GM18867 (cell line): ENCODE results near the gene EFCAB8.
A peak's percentile ranks its signal among the peaks of the same experiment; 100 is the strongest.
"Not testable (repeated sequence)": the region's sequence is repeated elsewhere in the genome, so short reads cannot be mapped to it uniquely, and the experiment has no call there.

Source experiments
- ATAC-seq: cut with Tn5 transposase; IDR thresholded peaks from one replicate; pipeline ENCODE4 v1.9.1; 2021; ENCODE audit warnings: mild to moderate bottlenecking, moderate library complexity; ENCODE audit not compliant: unreplicated experiment

EFCAB8 gene

DNA sequence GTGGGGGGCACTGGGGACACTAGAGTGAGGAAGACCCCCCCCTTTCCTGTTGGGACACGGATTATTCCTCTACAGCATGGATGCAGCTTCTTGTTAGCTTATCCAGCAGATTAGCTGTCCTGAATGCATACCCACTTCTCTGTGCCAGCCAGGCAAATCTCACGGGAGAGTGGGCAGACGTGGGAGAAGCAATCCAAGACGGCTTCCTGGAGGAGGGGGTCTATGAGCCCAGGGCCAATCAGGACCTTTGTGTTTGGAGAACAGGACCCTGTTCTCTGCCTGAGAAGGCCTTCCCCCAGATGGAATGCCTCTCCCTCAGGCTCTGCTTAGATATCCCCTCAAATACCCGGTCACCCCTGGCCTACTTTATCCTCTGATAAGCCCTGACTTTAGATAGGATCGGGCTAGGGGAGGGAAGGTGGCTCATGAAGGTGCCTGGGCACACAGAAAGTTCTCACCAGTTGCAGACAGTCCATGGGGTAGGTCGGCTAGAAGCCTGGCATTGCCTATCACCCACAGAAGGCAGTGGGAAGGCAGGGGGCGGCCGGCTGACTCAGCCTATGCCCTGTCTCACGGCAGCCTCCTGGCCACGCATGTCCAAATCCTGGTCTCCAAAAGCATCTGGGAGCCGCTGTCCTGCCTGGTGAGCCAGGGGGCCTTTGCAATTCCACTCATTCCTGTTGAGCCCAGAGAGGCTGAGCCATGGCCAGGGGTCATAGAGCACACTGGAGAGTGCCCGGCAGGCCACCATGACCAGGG lies 110.8 kb downstream of the EFCAB8 start:
- no peak for ATAC-seq

DNA sequence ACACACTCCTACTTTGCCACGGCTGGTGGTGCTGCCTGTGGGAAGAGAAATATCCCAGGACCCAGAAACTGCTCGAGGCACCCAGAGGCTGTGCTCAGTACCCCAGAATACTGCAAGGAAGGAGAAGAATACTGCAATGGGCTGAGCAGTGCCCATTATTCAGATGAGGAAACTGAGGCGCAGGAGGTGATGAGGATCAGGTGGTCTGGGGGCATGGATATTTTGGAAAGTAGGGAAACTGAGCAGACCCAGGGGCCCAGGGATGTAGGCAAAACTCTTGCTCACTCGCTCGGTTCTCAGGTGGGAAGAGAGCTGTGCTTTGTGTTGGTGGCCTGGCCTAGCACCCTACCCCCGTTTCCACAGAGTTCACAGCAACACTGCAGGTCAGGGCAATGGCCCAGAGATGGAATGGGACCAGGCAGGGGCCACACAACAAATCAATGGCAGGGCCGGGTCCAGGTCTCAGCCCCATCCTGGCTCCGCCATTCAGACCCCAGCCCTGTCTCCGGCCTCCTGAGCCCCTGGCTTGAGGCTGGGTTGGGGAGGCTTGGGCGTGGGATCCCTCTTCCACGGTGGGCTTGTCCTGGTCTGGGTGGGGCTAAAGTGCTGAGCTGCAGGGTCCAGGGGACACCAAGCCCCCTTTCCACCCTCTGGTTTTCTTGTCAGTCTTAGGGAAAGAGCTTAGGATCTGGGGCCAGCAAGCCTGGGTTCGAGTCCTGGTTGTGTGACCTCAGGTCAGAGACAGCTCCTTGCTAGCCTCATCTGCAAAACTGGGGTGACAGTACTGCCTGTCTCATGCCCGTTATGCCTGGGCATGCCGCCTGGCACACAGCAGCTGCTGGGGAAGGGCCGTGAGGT lies 111.6 kb downstream of the EFCAB8 start:
- no peak for ATAC-seq

GRCh38 chr20:32970973-32971300 lies 112.2 kb downstream of the EFCAB8 start:
- no peak for ATAC-seq

DNA sequence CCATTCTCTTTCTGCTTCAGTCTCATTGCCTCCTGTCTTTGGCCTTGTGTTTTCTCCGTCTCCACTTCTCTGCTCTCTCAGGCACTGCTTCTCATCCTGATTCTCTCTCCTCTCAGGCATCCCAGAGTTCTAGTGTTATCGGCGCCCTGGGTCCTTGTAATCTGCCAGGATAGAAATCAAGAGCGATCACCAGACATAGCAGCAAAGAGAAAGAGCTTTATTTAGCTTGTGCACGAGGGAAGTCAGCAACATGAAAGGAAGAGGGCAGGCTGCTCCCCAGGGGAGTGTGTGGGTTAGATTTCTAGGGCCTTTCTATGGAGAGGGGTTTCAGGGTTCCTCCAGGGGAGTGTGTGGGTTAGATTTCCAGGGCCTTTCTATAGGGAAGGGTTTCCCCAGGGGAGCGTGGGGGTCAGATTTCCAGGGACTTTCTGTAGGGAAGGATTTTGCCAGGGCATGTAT lies 113.0 kb downstream of the EFCAB8 start:
- peak; percentile 8 for ATAC-seq

DNA sequence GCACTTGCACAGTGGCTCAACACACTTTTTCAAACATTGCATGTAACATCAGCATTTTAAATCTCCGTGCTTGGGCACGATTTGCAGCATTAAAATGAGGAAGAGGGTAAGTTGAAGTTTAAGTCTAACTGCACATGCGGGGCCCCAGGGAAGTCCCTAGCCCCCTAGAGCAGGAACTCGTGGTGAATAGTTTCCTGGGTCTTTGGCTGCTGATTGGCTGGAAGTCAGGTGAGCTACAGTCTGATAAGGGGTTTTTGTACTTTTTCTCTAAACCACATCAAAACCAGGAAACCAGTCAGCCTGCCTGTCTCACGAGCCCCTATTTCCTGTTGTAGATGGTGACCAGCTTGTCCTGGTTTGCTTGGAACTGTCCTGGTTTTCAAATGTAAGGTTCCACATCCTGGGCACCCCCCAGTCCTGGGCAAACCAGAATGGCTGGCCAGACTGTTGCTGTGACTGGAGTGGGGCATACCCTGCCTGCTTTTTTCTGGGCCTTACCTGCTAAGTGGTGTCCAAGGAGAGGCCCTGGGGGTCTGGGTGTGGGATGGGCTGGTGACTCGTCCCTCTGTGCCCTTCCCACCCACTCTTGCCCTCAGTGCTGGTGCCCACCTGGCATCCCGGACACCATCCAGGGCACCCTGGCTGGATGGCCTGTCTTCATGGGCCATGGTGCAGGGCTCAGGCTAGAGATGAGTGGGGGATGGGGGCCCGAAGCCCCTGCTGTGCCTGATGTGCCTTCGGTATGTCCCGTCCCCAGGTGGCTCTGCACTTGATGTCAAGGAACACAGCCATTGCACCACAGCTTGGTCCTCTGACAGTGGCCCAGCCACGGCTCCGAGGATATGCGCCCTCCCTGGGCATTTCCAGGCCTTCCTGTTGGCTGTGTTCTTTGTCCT lies 113.7 kb downstream of the EFCAB8 start:
- ATAC-seq: peak; percentile 73

GRCh38 chr20:32973077-32973717 lies 114.5 kb downstream of the EFCAB8 start:
- ATAC-seq: no peak

DNA sequence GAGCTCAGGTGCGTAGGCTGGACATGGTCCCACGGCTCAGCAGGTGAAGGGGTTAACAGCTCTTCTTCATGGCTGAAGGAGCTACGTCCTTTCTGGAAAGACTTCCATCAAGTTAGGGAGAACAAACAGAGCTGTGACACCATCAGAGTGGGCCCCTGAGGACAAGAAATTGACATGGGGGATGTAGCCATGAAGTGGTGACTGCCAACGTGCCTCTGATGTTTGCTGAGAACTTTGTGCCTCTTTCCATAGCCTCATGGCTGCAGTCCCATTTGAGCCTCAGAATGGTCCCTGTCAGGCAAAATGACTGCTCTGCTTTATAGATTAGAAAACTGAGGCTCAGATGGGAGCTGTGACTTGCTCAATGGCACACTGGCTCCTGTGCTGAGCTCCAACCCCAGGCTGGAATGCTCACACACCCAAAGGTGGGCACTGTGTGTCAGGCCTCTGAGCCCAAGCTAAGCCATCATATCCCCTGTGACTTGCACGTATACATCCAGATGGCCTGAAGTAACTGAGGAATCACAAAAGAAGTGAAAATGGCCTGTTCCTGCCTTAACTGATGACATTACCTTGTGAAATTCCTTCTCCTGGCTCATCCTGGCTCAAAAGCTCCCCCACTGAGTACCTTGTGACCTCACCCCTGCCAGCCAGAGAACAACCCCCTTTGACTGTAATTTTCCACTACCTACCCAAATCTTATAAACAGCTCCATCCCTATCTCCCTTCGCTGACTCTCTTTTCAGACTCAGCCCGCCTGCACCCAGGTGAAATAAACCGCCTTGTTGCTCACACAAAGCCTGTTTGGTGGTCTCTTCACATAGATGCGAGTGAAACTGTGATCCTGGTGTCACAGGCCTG lies 115.7 kb downstream of the EFCAB8 start:
- not testable (repeated sequence) for ATAC-seq

- ATAC-seq: not testable (repeated sequence)
Observed at GRCh38 chr20:32975121-32975520, 116.4 kb downstream of the EFCAB8 start.

GRCh38 chr20:32975698-32976674 lies 117.3 kb downstream of the EFCAB8 start:
- ATAC-seq: no peak

DNA sequence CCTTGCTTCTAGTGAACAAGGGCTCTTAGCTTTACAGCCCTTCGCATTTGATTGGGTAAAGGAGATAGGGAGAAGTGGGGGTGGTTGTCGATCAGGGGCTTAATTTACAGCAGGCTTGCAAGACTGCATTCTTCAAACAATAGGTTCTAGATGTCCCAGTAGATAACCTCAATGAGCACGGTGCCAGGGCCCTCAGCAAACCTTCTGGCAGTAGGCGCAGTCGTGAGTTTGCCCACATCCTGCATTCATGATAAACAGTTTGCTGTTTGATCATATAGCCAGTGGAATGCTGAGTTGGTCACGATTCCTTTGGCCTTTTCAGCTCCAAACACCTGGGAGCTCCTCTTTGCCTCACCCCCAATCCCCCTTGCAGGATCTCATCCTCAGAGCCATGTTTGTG lies 118.0 kb downstream of the EFCAB8 start:
- ATAC-seq: no peak

DNA sequence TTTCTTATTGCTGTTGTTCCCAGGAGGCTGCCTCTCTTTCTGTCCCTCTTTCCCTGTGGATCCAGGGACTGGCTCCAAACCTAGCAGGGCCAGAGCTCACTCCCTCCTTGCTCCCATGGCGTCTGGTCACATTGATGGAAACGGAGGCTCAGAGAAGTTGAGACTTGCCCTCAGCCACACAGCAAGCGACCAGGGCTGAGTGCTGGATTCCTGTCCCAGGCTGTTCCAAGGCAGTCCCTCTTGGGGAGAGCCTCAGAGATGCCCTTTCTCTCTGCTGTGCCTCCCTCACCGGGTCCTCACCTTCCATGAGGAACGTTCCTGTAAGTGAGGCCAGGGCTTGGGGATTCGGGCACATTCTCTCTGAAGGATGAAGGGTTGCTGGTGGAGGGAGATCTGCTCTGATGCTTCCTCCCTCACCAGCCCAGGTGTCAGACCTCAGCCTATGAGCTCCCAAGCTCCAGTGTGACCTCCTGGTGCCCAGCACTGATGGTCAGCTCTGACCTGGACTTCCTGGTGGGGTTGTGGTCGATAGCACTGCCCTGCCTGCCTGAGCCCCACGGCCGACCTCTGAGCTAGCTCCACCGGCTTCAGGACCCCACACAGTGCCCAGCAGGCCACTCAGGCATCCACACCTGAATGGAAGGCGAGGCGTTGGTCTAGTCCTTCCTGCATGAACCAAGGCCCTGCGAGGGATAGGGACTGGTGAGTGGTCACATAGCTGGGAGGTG lies 118.7 kb downstream of the EFCAB8 start:
- no peak for ATAC-seq

GRCh38 chr20:32978009-32978335 lies 119.2 kb downstream of the EFCAB8 start:
- no peak for ATAC-seq

- no peak for ATAC-seq
Observed at GRCh38 chr20:32979201-32979998, 120.7 kb downstream of the EFCAB8 start.

GRCh38 chr20:32980131-32980941 lies 121.6 kb downstream of the EFCAB8 start:
- ATAC-seq: no peak

GRCh38 chr20:32980990-32981389 lies 122.3 kb downstream of the EFCAB8 start:
- no peak for ATAC-seq
